GM12892 (cell line): ENCODE measurements around the gene MAN2A2.

ENCODE experiments used
- DNase-seq: peaks from one replicate; pipeline ENCODE4 v3.0.0; 2011; ENCODE audit not compliant: insufficient read length
- FAIRE-seq: peaks from 2 replicates; lab custom pipeline; 2011; peaks lifted over from hg19 to GRCh38; lab: Jason Lieb, UNC
- POLR2A ChIP-seq: IDR thresholded peaks from 2 replicates; pipeline ENCODE4 v1.6.1; 2011; ENCODE audit warnings: low read depth, low read length, control low read depth
- POLR2AphosphoS5 ChIP-seq: IDR thresholded peaks from 2 replicates; pipeline ENCODE4 v1.6.1; 2011; ENCODE audit warnings: low read depth, low read length, control low read depth
- TAF1 ChIP-seq: IDR thresholded peaks from 2 replicates; pipeline ENCODE4 v1.6.1; 2011; ENCODE audit warnings: low read depth, mild to moderate bottlenecking, control low read depth, low read length, borderline replicate concordance

MAN2A2 gene

GRCh38 chr15:90932660-90932991, 29.5 kb downstream of the MAN2A2 start:
- no peak for TF ChIP-seq TAF1
- no peak for TF ChIP-seq POLR2AphosphoS5
- FAIRE-seq (no peak), DNase-seq (no peak)

GRCh38 chr15:90933301-90933700, 30.2 kb downstream of the MAN2A2 start:
- no peak for TF ChIP-seq POLR2A
- FAIRE-seq (no peak), DNase-seq (no peak)

GRCh38 chr15:90934256-90934948, 31.3 kb downstream of the MAN2A2 start:
- no peak for TF ChIP-seq TAF1
- no peak for TF ChIP-seq POLR2AphosphoS5
- TF ChIP-seq POLR2A, result no peak
- DNase-seq (peak; percentile 77), FAIRE-seq (peak; percentile 70)

- FAIRE-seq (peak; percentile 90), DNase-seq (peak; percentile 96)
- TF ChIP-seq POLR2A (peak; percentile 9; the same call in 1 of the 2 replicates), POLR2AphosphoS5 (no peak), TAF1 (0 out of 2 replicates have a peak, but pooled peaks have one; percentile 36)
Observed at GRCh38 chr15:90934949-90935751, 32.0 kb downstream of the MAN2A2 start, which contains the start of gene UNC45A. Gene UNC45A (plus strand): TSS chr15:90935285. CDS start chr15:90935325, 40 bp downstream.

GRCh38 chr15:90936823-90937222, 33.7 kb downstream of the MAN2A2 start:
- TF ChIP-seq POLR2A (no peak), TAF1 (no peak), POLR2AphosphoS5 (no peak)
- FAIRE-seq, result no peak
- no peak for DNase-seq

GRCh38 chr15:90938261-90938660, 35.2 kb downstream of the MAN2A2 start:
- DNase-seq (no peak), FAIRE-seq (no peak)
- TF ChIP-seq POLR2A, result no peak
- TF ChIP-seq POLR2AphosphoS5, result no peak

- FAIRE-seq, result no peak
- no peak for TF ChIP-seq POLR2AphosphoS5
- TF ChIP-seq TAF1, result no peak
- TF ChIP-seq POLR2A, result no peak
- DNase-seq, result no peak
Observed at GRCh38 chr15:90939756-90940155, 36.7 kb downstream of the MAN2A2 start.

- FAIRE-seq (no peak), DNase-seq (no peak)
- TF ChIP-seq POLR2A, result no peak
- TF ChIP-seq POLR2AphosphoS5, result no peak
- no peak for TF ChIP-seq TAF1
Observed at GRCh38 chr15:90941038-90941437, 37.9 kb downstream of the MAN2A2 start.

- FAIRE-seq, result no peak
Observed at GRCh38 chr15:90942354-90943120, 39.4 kb downstream of the MAN2A2 start.

GRCh38 chr15:90945091-90945490, 42.0 kb downstream of the MAN2A2 start:
- FAIRE-seq, result no peak
- no peak for TF ChIP-seq POLR2A
- no peak for TF ChIP-seq TAF1
- no peak for TF ChIP-seq POLR2AphosphoS5
- no peak for DNase-seq

More at GRCh38 chr15:90942354-90943120, 39.4 kb downstream of the MAN2A2 start:
- no peak for DNase-seq
- TF ChIP-seq TAF1 (no peak), POLR2AphosphoS5 (no peak), POLR2A (no peak)

GRCh38 chr15:90946538-90946937, 43.4 kb downstream of the MAN2A2 start:
- FAIRE-seq (no peak), DNase-seq (no peak)
- no peak for TF ChIP-seq TAF1
- TF ChIP-seq POLR2AphosphoS5, result no peak
- TF ChIP-seq POLR2A, result no peak
